HG02973 (cell line): ENCODE measurements around the gene ZCWPW1.
"Not testable (repeated sequence)": the region's sequence is repeated elsewhere in the genome, so short reads cannot be mapped to it uniquely, and the experiment has no call there.

Experiments used
- ATAC-seq: cut with Tn5 transposase; IDR thresholded peaks from one replicate; pipeline ENCODE4 v1.9.1; 2021; ENCODE audit warnings: moderate library complexity; ENCODE audit not compliant: unreplicated experiment

Gene ZCWPW1

GRCh38 chr7:100356416-100357068 lies 72.0 kb downstream of the ZCWPW1 start:
- ATAC-seq, result no peak

- no peak for ATAC-seq
Measured at GRCh38 chr7:100353685-100354330, 74.7 kb downstream of the ZCWPW1 start.

GRCh38 chr7:100352984-100353684 lies 75.4 kb downstream of the ZCWPW1 start:
- ATAC-seq, result no peak

GRCh38 chr7:100352230-100352781 lies 76.2 kb downstream of the ZCWPW1 start:
- ATAC-seq, result not testable (repeated sequence)

GRCh38 chr7:100351657-100352058 lies 76.8 kb downstream of the ZCWPW1 start:
- no peak for ATAC-seq
